Measurements from ENCODE around the gene RPL23.

The RPL23 gene

GRCh38 chr17:38883592-38884526, 30.3 kb upstream of the RPL23 start:
- DNase-seq = no peak

- no peak for DNase-seq
Measured at GRCh38 chr17:38882870-38883269, 29.3 kb upstream of the RPL23 start.

GRCh38 chr17:38881600-38882191, 28.2 kb upstream of the RPL23 start:
- DNase-seq = no peak

- DNase-seq = no peak
Measured at GRCh38 chr17:38879878-38880665, 26.6 kb upstream of the RPL23 start.

- DNase-seq = no peak
Measured at GRCh38 chr17:38877130-38877851, 23.8 kb upstream of the RPL23 start.

- DNase-seq = no peak
Measured at GRCh38 chr17:38875477-38876075, 22.1 kb upstream of the RPL23 start.

- DNase-seq = no peak
Measured at GRCh38 chr17:38874505-38875400, 21.2 kb upstream of the RPL23 start.

- no peak for DNase-seq
Measured at GRCh38 chr17:38873640-38874380, 20.3 kb upstream of the RPL23 start.

GRCh38 chr17:38872671-38873385, 19.3 kb upstream of the RPL23 start:
- DNase-seq = no peak

- DNase-seq = no peak
Measured at GRCh38 chr17:38872027-38872511, 18.5 kb upstream of the RPL23 start.

GRCh38 chr17:38871247-38872015, 17.9 kb upstream of the RPL23 start:
- peak; percentile 73 for DNase-seq

- DNase-seq = peak; percentile 73
Measured at GRCh38 chr17:38870259-38871165, 17.0 kb upstream of the RPL23 start.

GRCh38 chr17:38869526-38870258, 16.2 kb upstream of the RPL23 start, which contains the start of gene LASP1:
Gene LASP1, plus strand, starts transcription at chr17:38870058. Its CDS starts 132 bp downstream, at chr17:38870190.
- DNase-seq = peak; percentile 85

- DNase-seq = peak; percentile 85
Measured at GRCh38 chr17:38868817-38869525, 15.4 kb upstream of the RPL23 start.

- no peak for DNase-seq
Measured at GRCh38 chr17:38867968-38868816, 14.7 kb upstream of the RPL23 start.

Data from NK-92 treated with Interleukin-12 subunit alpha and Interleukin-12 subunit beta, amount 100 ng/mL, for 24 hours (cell line).